Heart left ventricle (tissue), 13 donors: ENCODE data around the gene NPR3.

Source experiments
- POLR2A ChIP-seq, 2 donors: fragments of 450-650 bp; IDR thresholded peaks; one replicate each; pipeline ENCODE4 v1.6.1; 2017; ENCODE audit warnings: antibody characterized with exemption in 2 of 2, mild to moderate bottlenecking in 2 of 2, moderate library complexity in 2 of 2
- TF ChIP-seq, protein P1 (sequence below), 12 donors: fragments of 200-600 bp; sonication (generic) in 4 of 12; IDR thresholded peaks; one replicate each; pipeline versions ENCODE4 v1.5.0 to v1.8.0; 2018 to 2022; ENCODE audit warnings: antibody characterized with exemption in 12 of 12, mild to moderate bottlenecking in 5 of 12
- donor health status: ischemic (EF 13 %, LVEDD 7.1; RV severe dilation, severe dysfunction).
- donor health status: DM: no; HTN: yes; CAD: no.
- donor health status: DM: no; HTN: no; CAD: no.
- donor health status: ischemic (EF 25% LVEDD 6.9; RV normal size, moderate dysfunction).
- donor health status: ischemic (EF 25% LVEDD 5.7; RV mildly dilated, moderate dysfunction).
- donor health status: ischemic (EF 35%, LVEDD 5.7; RV mildly dilated, moderate dysfunction).
- donor health status: nonischemic (EF 11% LVEDD 7.7; RV severe dilation, severe dysfunction).
- donor health status: DM: yes; HTN: yes; CAD: no.
- donor health status: PGD.
- donor health status: ischemic (EF 29% LVEDD 5.4; RV normal size, mild dysfunction).
- donor health status: nonischemic (EF 23%, LVEDD 6.1; RV moderate dilation, normal function).

DNA sequence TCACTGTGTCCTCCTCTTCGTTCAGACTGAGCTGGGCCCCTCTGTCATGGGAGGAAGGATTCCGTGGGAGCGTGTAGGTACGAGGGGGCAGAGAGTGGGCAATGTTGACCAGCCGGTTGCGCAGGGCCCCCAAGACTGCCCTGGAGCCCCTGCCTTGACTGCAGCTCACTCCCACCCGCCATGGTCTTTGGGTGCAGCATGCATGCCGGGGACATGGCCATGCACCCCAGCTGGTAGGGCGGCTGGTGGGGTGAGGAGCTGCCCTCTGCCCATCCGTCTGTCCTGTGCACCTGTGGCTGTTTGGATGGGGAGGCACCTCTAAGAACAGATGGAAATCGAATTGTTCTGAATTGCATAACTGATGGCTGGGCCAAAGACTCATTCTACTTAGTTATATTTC lies 42.6 kb upstream of the NPR3 start:
- no peak for TF ChIP-seq POLR2A (IDR thresholded peaks at IDR 0.05)
- TF ChIP-seq, protein P1, sequence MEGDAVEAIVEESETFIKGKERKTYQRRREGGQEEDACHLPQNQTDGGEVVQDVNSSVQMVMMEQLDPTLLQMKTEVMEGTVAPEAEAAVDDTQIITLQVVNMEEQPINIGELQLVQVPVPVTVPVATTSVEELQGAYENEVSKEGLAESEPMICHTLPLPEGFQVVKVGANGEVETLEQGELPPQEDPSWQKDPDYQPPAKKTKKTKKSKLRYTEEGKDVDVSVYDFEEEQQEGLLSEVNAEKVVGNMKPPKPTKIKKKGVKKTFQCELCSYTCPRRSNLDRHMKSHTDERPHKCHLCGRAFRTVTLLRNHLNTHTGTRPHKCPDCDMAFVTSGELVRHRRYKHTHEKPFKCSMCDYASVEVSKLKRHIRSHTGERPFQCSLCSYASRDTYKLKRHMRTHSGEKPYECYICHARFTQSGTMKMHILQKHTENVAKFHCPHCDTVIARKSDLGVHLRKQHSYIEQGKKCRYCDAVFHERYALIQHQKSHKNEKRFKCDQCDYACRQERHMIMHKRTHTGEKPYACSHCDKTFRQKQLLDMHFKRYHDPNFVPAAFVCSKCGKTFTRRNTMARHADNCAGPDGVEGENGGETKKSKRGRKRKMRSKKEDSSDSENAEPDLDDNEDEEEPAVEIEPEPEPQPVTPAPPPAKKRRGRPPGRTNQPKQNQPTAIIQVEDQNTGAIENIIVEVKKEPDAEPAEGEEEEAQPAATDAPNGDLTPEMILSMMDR (IDR thresholded peaks at IDR 0.05), result no peak
